Measurements from ENCODE around the gene GABPB1.

Gene GABPB1

DNA sequence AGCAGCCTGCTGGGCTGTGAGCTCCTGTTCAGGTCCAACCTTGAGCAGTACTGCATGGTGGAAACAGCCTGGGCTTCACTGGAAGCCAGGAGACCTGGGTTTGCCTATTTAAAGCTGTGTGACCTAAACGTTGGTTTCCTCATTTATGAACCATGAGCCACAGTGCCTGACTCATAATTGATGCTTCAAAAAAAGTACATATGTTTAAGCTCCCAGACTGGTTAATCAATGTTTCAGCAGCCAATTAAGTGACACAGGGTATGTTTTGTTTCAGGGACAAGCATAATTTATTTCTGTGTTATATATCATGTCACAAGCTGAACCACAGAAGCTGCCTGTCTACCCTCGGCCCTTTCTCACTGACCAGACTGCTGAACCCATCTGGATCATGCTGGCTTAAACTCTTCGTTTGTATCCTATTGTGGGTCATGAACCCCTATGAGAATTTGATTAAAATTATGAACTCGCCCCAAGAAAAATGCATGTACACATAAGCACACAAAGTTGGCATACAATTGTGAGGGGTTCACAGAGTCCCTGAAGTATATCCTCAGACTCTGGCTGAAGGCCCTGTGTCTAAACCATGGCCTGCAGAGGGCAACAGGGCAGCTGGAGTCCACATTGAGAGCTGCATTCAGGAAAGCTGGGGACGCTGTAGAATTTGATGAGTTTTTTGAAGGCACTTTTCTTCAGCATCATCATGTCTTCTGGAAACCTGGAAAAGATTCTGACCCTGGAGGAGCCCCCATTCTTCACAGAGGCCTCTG lies 113.1 kb downstream of the GABPB1 start:
- 100% methylated on average over 3 of the region's 5 CpGs for WGBS (ENCODE audit: insufficient coverage)
- ChIA-PET CTCF (interaction anchor here (1.0 to 4.4 kb wide), 8 partner anchors 7 to 77 kb away, joined by 3 to 20 read pairs (median 6); no protein-coding TSS in a partner anchor), POLR2A (interaction anchor here (0.5 to 0.9 kb wide), 2 partner anchors 21 to 145 kb away, joined by 3 to 5 read pairs; no protein-coding TSS in a partner anchor)
- Histone ChIP-seq H3K9me3 (ENCODE audit: control extremely low read depth in 1 of 5, control insufficient read depth in 4 of 5, insufficient read depth in 2 of 5, low read depth in 1 of 5, low read length in 4 of 5) (no peaks in the 10 kb centered on the region), H3K27ac (ENCODE audit: insufficient read depth in 1 of 2, low read depth in 1 of 2, low read length in 2 of 2, poor library complexity in 1 of 2, severe bottlenecking in 2 of 2) (no peak overlapping the region), H3K4me3 (ENCODE audit: control insufficient read depth in 1 of 7, extremely low read depth in 1 of 7, insufficient read depth in 4 of 7, low read depth in 2 of 7, low read length in 6 of 7) (no peak overlapping the region), H3K4me1 (ENCODE audit: control extremely low read depth in 1 of 4, control insufficient read depth in 4 of 4, insufficient read depth in 4 of 4, low read length in 3 of 4) (peaks cover 0 to 7% (median 0%) of the 10 kb centered on the region in 4 experiments), H3K27me3 (replicated peaks in 2 of 5; ENCODE audit: control insufficient read depth in 4 of 5, insufficient read depth in 5 of 5, low read length in 4 of 5) (no peaks in the 10 kb centered on the region), H3K36me3 (ENCODE audit: control insufficient read depth in 4 of 4, insufficient read depth in 4 of 4, low read length in 3 of 4) (peaks cover 0 to 3% (median 0%) of the 10 kb centered on the region in 4 experiments)
- peak in 1 of 3 donors; percentile 19 for DNase-seq

DNA sequence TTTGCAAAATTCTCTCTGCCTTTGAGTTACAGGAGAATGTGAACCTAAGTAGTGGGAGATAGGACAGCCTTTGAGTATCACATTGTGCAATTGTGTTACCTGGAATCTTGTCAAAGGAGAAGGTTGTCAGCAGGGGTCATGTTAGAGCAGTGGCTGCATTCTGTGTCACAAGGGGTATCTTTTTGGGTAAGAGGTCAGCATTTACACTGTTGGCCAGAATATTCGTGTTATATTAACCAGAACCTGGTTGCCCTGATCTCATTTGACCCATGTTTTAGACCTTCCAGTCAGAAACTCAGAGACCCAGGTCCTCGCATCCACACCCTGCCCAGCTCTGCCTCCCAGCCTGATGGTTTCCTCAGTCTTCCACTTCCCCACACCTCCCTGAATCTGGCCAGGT lies 116.7 kb downstream of the GABPB1 start:
- no peak for DNase-seq
- POLR2A ChIA-PET: no interaction called here
- H3K36me3 ChIP-seq (ENCODE audit: control insufficient read depth in 4 of 4, insufficient read depth in 4 of 4, low read length in 3 of 4): peaks cover 0 to 16% (median 3%) of the 10 kb centered on the region in 4 experiments
- no peaks in the 10 kb centered on the region for H3K27me3 ChIP-seq (replicated peaks in 2 of 5; ENCODE audit: control insufficient read depth in 4 of 5, insufficient read depth in 5 of 5, low read length in 4 of 5)
- no peak overlapping the region for H3K4me3 ChIP-seq (ENCODE audit: control insufficient read depth in 1 of 7, extremely low read depth in 1 of 7, insufficient read depth in 4 of 7, low read depth in 2 of 7, low read length in 6 of 7)
- H3K4me1 ChIP-seq (ENCODE audit: control extremely low read depth in 1 of 4, control insufficient read depth in 4 of 4, insufficient read depth in 4 of 4, low read length in 3 of 4): no peaks in the 10 kb centered on the region
- WGBS (ENCODE audit: insufficient coverage): 100% methylated on average over 2 of the region's 2 CpGs
- CTCF ChIA-PET: interaction anchor here (4.4 kb wide), 1 partner anchor 11 kb away, joined by 20 read pairs; no protein-coding TSS in a partner anchor
- no peak overlapping the region for H3K27ac ChIP-seq (ENCODE audit: insufficient read depth in 1 of 2, low read depth in 1 of 2, low read length in 2 of 2, poor library complexity in 1 of 2, severe bottlenecking in 2 of 2)
- H3K9me3 ChIP-seq (ENCODE audit: control extremely low read depth in 1 of 5, control insufficient read depth in 4 of 5, insufficient read depth in 2 of 5, low read depth in 1 of 5, low read length in 4 of 5): no peaks in the 10 kb centered on the region

DNA sequence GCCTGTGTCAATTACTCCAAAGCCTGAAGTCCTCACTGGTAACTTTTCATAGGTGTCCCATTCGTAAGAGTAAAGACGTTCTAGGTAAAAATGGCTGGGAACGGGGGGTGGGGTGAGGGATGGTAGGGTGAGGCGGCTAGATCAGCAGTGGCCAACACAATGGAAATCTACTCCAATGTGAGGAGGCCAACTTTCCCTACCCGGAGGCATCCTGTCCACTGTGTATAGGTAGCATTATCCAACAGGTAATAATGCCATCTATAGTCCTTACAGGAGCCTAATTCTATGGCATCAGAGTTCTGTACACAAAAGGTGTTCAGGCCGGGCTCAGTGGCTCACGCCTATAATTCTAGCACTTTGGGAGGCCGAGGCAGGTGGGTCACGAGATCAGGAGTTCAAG lies 118.6 kb downstream of the GABPB1 start:
- POLR2A ChIA-PET: no interaction called here
- Histone ChIP-seq H3K36me3 (ENCODE audit: control insufficient read depth in 4 of 4, insufficient read depth in 4 of 4, low read length in 3 of 4) (peaks cover 0 to 25% (median 7%) of the 10 kb centered on the region in 4 experiments), H3K4me3 (ENCODE audit: control insufficient read depth in 1 of 7, extremely low read depth in 1 of 7, insufficient read depth in 4 of 7, low read depth in 2 of 7, low read length in 6 of 7) (no peak overlapping the region), H3K27ac (ENCODE audit: insufficient read depth in 1 of 2, low read depth in 1 of 2, low read length in 2 of 2, poor library complexity in 1 of 2, severe bottlenecking in 2 of 2) (no peak overlapping the region), H3K4me1 (ENCODE audit: control extremely low read depth in 1 of 4, control insufficient read depth in 4 of 4, insufficient read depth in 4 of 4, low read length in 3 of 4) (no peaks in the 10 kb centered on the region), H3K9me3 (ENCODE audit: control extremely low read depth in 1 of 5, control insufficient read depth in 4 of 5, insufficient read depth in 2 of 5, low read depth in 1 of 5, low read length in 4 of 5) (no peaks in the 10 kb centered on the region), H3K27me3 (replicated peaks in 2 of 5; ENCODE audit: control insufficient read depth in 4 of 5, insufficient read depth in 5 of 5, low read length in 4 of 5) (no peaks in the 10 kb centered on the region)
- CTCF ChIA-PET: interaction anchor here (1.1 kb wide), 1 partner anchor 72 kb away, joined by 3 read pairs; no protein-coding TSS in a partner anchor
- 96% methylated on average over 7 of the region's 9 CpGs for WGBS (ENCODE audit: insufficient coverage)
- DNase-seq: no peak

DNA sequence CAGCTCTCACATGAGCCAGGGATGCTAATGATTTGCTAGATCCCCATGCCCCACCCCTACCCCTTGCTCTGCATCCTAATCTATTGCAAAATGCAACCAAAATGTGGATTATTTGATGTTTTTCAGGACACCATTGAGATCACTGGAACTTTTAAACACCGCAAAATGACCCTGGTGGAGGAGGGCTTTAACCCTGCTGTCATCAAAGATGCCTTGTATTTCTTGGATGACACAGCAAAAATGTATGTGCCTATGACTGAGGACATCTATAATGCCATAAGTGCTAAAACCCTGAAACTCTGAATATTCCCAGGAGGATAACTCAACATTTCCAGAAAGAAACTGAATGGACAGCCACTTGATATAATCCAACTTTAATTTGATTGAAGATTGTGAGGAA lies 119.2 kb downstream of the GABPB1 start:
- ChIA-PET POLR2A (no interaction called here), CTCF (interaction anchor here (1.1 kb wide), 1 partner anchor 72 kb away, joined by 3 read pairs; no protein-coding TSS in a partner anchor)
- H3K27me3 ChIP-seq (replicated peaks in 2 of 5; ENCODE audit: control insufficient read depth in 4 of 5, insufficient read depth in 5 of 5, low read length in 4 of 5): no peaks in the 10 kb centered on the region
- 86% methylated on average over 1 of the region's 1 CpG for WGBS (ENCODE audit: insufficient coverage)
- no peaks in the 10 kb centered on the region for H3K4me1 ChIP-seq (ENCODE audit: control extremely low read depth in 1 of 4, control insufficient read depth in 4 of 4, insufficient read depth in 4 of 4, low read length in 3 of 4)
- H3K4me3 ChIP-seq (ENCODE audit: control insufficient read depth in 1 of 7, extremely low read depth in 1 of 7, insufficient read depth in 4 of 7, low read depth in 2 of 7, low read length in 6 of 7): no peak overlapping the region
- H3K36me3 ChIP-seq (ENCODE audit: control insufficient read depth in 4 of 4, insufficient read depth in 4 of 4, low read length in 3 of 4): peaks cover 0 to 25% (median 7%) of the 10 kb centered on the region in 4 experiments
- H3K27ac ChIP-seq (ENCODE audit: insufficient read depth in 1 of 2, low read depth in 1 of 2, low read length in 2 of 2, poor library complexity in 1 of 2, severe bottlenecking in 2 of 2): no peak overlapping the region
- no peaks in the 10 kb centered on the region for H3K9me3 ChIP-seq (ENCODE audit: control extremely low read depth in 1 of 5, control insufficient read depth in 4 of 5, insufficient read depth in 2 of 5, low read depth in 1 of 5, low read length in 4 of 5)
- DNase-seq: no peak

DNA sequence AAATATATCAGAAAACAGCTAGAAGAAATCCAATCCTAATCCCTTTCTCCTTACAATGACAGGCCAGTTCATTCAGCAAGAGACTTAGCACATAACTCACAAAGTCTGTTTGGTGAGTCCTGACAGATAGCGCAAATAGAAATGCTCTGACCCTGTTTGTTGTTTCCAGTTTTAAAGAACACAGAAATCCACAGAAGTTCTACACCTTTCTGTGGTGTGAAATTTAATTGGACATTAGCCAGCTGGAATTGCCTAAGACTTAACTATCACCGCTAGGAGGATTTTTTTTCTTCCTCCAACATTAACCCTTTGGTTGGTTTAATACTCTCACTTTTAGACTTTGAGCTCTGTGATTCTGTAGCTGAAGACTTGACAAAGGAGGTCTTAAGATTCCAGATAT lies 120.2 kb downstream of the GABPB1 start:
- POLR2A ChIA-PET: no interaction called here
- CTCF ChIA-PET: interaction anchor here (1.9 kb wide), 1 partner anchor 44 kb away, joined by 4 read pairs; no protein-coding TSS in a partner anchor

DNA sequence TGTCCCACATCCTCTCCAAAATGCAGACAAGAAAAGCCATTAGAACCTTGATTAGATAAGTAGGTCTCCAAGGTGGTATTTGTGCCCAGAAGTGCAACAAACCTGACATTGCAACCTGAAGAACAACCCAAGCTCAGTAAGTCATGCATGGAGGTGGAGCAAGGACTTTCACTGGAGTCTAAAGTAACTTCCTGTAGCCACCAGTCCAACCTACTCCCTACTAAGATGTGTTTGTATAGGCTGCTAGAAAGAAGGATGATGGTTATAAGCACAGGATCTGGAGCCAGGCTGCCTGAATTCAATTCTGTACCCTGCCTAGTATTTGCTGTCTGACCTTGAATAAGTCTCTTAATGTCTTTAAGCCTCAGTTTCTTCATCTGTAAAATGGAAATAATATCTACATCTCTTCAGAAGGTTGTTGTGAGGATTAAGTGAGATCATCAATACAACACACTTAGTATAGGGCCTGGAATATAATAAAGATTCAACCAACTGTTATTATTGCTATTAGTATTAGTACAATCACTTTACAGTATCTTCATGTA lies 121.7 kb downstream of the GABPB1 start:
- Histone ChIP-seq H3K27me3 (replicated peaks in 2 of 5; ENCODE audit: control insufficient read depth in 4 of 5, insufficient read depth in 5 of 5, low read length in 4 of 5) (no peaks in the 10 kb centered on the region), H3K4me3 (ENCODE audit: control insufficient read depth in 1 of 7, extremely low read depth in 1 of 7, insufficient read depth in 4 of 7, low read depth in 2 of 7, low read length in 6 of 7) (no peak overlapping the region), H3K4me1 (ENCODE audit: control extremely low read depth in 1 of 4, control insufficient read depth in 4 of 4, insufficient read depth in 4 of 4, low read length in 3 of 4) (no peaks in the 10 kb centered on the region), H3K36me3 (ENCODE audit: control insufficient read depth in 4 of 4, insufficient read depth in 4 of 4, low read length in 3 of 4) (peaks cover 0 to 41% (median 18%) of the 10 kb centered on the region in 4 experiments), H3K27ac (ENCODE audit: insufficient read depth in 1 of 2, low read depth in 1 of 2, low read length in 2 of 2, poor library complexity in 1 of 2, severe bottlenecking in 2 of 2) (no peak overlapping the region), H3K9me3 (ENCODE audit: control extremely low read depth in 1 of 5, control insufficient read depth in 4 of 5, insufficient read depth in 2 of 5, low read depth in 1 of 5, low read length in 4 of 5) (no peaks in the 10 kb centered on the region)
- ChIA-PET CTCF (interaction anchor here (1.3 to 1.9 kb wide), 3 partner anchors 9 to 45 kb away, joined by 3 to 5 read pairs (median 4); no protein-coding TSS in a partner anchor), POLR2A (no interaction called here)
- DNase-seq: no peak

More for the DNA sequence above, 120.2 kb downstream of the GABPB1 start:
- Histone ChIP-seq H3K27ac (ENCODE audit: insufficient read depth in 1 of 2, low read depth in 1 of 2, low read length in 2 of 2, poor library complexity in 1 of 2, severe bottlenecking in 2 of 2) (no peak overlapping the region), H3K9me3 (ENCODE audit: control extremely low read depth in 1 of 5, control insufficient read depth in 4 of 5, insufficient read depth in 2 of 5, low read depth in 1 of 5, low read length in 4 of 5) (no peaks in the 10 kb centered on the region), H3K4me1 (ENCODE audit: control extremely low read depth in 1 of 4, control insufficient read depth in 4 of 4, insufficient read depth in 4 of 4, low read length in 3 of 4) (no peaks in the 10 kb centered on the region), H3K4me3 (ENCODE audit: control insufficient read depth in 1 of 7, extremely low read depth in 1 of 7, insufficient read depth in 4 of 7, low read depth in 2 of 7, low read length in 6 of 7) (no peak overlapping the region), H3K27me3 (replicated peaks in 2 of 5; ENCODE audit: control insufficient read depth in 4 of 5, insufficient read depth in 5 of 5, low read length in 4 of 5) (no peaks in the 10 kb centered on the region), H3K36me3 (ENCODE audit: control insufficient read depth in 4 of 4, insufficient read depth in 4 of 4, low read length in 3 of 4) (peaks cover 0 to 30% (median 7%) of the 10 kb centered on the region in 4 experiments)
- DNase-seq: peak in 1 of 3 donors; percentile 20
- 100% methylated on average over 1 of the region's 2 CpGs for WGBS (ENCODE audit: insufficient coverage)

DNA sequence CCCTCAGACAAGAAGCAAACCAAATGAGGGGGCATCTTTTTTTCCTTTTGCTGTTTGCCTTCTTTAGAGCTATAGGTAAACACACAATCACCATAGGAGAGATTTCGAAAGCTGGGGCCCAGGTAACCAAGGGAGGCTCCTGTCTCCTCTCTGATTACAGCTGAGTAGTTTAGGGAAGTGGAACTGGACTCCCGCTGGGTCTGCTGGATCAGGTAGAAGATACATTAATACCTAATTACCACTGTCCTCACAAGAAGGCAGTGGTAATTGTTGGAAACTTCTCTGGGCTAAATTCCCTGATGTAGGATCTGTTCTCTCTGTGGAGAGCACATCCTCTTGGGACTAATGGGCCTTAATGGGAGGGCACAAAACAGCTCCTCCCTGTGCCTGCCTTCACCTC lies 122.2 kb downstream of the GABPB1 start:
- no peaks in the 10 kb centered on the region for H3K27me3 ChIP-seq (replicated peaks in 2 of 5; ENCODE audit: control insufficient read depth in 4 of 5, insufficient read depth in 5 of 5, low read length in 4 of 5)
- peaks cover 2 to 45% (median 19%) of the 10 kb centered on the region in 4 experiments for H3K36me3 ChIP-seq (ENCODE audit: control insufficient read depth in 4 of 4, insufficient read depth in 4 of 4, low read length in 3 of 4)
- no peak for DNase-seq
- POLR2A ChIA-PET: no interaction called here
- WGBS (ENCODE audit: insufficient coverage): no CpG with 5 or more reads among the region's 2 CpGs
- no peak overlapping the region for H3K4me3 ChIP-seq (ENCODE audit: control insufficient read depth in 1 of 7, extremely low read depth in 1 of 7, insufficient read depth in 4 of 7, low read depth in 2 of 7, low read length in 6 of 7)
- H3K9me3 ChIP-seq (ENCODE audit: control extremely low read depth in 1 of 5, control insufficient read depth in 4 of 5, insufficient read depth in 2 of 5, low read depth in 1 of 5, low read length in 4 of 5): no peaks in the 10 kb centered on the region
- no peak overlapping the region for H3K27ac ChIP-seq (ENCODE audit: insufficient read depth in 1 of 2, low read depth in 1 of 2, low read length in 2 of 2, poor library complexity in 1 of 2, severe bottlenecking in 2 of 2)
- H3K4me1 ChIP-seq (ENCODE audit: control extremely low read depth in 1 of 4, control insufficient read depth in 4 of 4, insufficient read depth in 4 of 4, low read length in 3 of 4): no peaks in the 10 kb centered on the region
- CTCF ChIA-PET: interaction anchor here (1.3 to 1.6 kb wide), 2 partner anchors 9 to 16 kb away, joined by 3 to 5 read pairs; no protein-coding TSS in a partner anchor
